NT2/D1 (cell line): ENCODE data around the gene DUSP7.

ENCODE experiments used
- SUZ12 ChIP-seq: IDR thresholded peaks from 2 replicates; pipeline ENCODE4 v1.6.1; 2011; ENCODE audit not compliant: insufficient read length, insufficient read depth; ENCODE audit errors: extremely low read depth
- YY1 ChIP-seq: IDR thresholded peaks from 2 replicates; pipeline ENCODE4 v1.6.1; 2011; ENCODE audit not compliant: insufficient read length, insufficient read depth
- ZNF274 ChIP-seq: IDR thresholded peaks from 2 replicates; pipeline ENCODE4 v1.6.1; 2011; ENCODE audit warnings: mild to moderate bottlenecking, low read depth, low read length

GRCh38 chr3:52072471-52072870 lies 16.1 kb upstream of the DUSP7 start:
- no peak for TF ChIP-seq YY1
- TF ChIP-seq ZNF274: no peak
- no peak for TF ChIP-seq SUZ12
